ENCODE data around the gene AJAP1.

The AJAP1 gene

DNA sequence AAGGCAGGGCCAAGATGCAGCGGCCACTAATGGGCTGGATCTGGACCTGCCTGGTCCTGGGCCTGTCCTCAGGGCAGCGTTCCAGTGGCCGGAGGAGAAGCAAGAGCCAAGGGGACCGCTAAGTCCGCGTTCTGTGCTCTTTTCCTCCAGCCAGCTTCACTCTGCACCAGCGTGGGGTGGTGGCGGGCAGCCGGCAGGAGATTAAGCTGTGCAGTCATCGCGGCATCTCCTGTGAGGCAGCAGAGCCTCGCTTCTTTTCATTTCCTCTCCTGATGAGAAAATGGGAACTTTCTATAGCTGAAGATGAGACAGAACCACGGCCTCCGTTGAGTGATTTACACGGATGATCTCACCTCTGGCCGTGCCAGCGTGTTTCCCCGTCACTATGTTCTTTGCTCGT is 43.4 kb downstream of the AJAP1 start:
- H3K27ac ChIP-seq (ENCODE audit: low read length): no peak overlapping the region
- H3K9me3 ChIP-seq (ENCODE audit: control insufficient read depth in 1 of 2, low read length in 2 of 2): peaks cover 0 to 3% of the 10 kb centered on the region in 2 donors
- no peaks in the 10 kb centered on the region for H3K4me1 ChIP-seq (ENCODE audit: control insufficient read depth in 1 of 2, insufficient read depth in 2 of 2, low read length in 2 of 2)
- no peaks in the 10 kb centered on the region for H3K36me3 ChIP-seq (ENCODE audit: control insufficient read depth in 1 of 2, insufficient read depth in 2 of 2, low read length in 2 of 2)
- H3K27me3 ChIP-seq (ENCODE audit: low read depth, low read length): no peaks in the 10 kb centered on the region
- no peak overlapping the region for H3K4me3 ChIP-seq (ENCODE audit: low read depth in 1 of 2, low read length in 2 of 2)

DNA sequence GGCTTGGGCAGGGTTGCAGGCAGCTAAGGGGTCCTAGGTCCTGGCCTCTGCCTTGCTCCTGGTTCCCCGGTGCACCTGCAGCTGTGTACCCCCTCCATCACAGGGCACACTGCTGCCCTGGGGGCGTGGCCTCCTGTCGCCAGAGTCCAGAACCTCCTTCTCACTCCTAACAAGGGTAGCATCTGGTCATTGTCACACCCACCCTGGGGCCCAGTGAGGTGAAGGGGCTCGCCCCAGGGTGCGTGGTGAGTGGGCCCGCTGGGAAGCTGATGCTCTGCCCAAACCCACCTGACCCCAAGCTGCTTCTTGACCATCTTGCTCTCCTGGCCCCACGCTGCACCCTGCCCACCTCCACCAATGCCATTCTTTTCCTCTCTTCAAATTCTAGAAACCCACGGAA is 44.5 kb downstream of the AJAP1 start:
- Histone ChIP-seq H3K4me1 (ENCODE audit: control insufficient read depth in 1 of 2, insufficient read depth in 2 of 2, low read length in 2 of 2) (no peaks in the 10 kb centered on the region), H3K9me3 (ENCODE audit: control insufficient read depth in 1 of 2, low read length in 2 of 2) (peaks cover 0 to 3% of the 10 kb centered on the region in 2 donors), H3K4me3 (ENCODE audit: low read depth in 1 of 2, low read length in 2 of 2) (no peak overlapping the region), H3K27me3 (ENCODE audit: low read depth, low read length) (no peaks in the 10 kb centered on the region), H3K27ac (ENCODE audit: low read length) (no peak overlapping the region), H3K36me3 (ENCODE audit: control insufficient read depth in 1 of 2, insufficient read depth in 2 of 2, low read length in 2 of 2) (no peaks in the 10 kb centered on the region)

DNA sequence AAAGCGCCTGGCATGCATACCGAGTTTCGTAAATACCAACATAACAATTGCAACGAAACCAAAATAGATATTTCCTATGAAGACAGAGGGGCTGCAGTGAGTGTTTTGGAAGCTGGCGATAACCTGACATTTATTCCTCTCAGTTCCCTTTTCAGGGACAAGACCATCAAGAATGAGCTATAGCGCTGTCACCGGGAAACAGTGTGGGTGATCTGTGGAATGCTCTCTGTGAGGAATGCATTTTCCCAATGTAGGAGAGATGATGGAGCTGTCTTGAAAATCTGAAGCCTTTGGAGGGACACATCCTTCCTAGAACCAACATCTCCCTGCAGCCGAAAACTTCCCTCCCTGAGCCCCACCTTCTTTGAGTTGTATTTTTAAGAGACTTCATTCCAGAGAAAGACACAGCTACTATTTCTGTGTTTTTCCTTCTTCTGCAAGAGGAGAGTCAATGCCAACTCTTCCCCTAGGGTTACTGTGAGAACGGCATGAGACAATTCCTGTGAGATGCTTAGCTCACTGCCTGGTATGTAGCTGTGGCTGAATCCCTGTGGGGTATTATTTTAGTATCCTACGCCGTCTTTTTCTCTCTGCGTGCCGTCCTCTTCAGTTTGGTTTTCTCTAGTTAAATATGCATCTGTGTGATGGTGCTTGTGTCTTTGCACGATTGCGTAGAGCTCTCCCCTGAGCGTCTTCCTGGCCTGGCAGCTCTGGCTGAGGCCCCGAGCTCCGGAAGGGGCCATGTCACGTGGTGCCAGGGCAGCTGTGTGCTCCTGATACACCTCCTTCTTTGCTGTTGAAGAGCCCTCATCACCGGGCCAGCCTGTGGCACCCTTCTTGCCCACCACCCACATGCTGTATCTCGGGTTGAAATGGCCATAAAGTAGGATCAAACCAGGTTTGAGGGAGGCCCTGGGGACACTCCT is 45.2 kb downstream of the AJAP1 start:
- Histone ChIP-seq H3K4me1 (ENCODE audit: control insufficient read depth in 1 of 2, insufficient read depth in 2 of 2, low read length in 2 of 2) (no peaks in the 10 kb centered on the region), H3K27ac (ENCODE audit: low read length) (no peak overlapping the region), H3K9me3 (ENCODE audit: control insufficient read depth in 1 of 2, low read length in 2 of 2) (peaks cover 0 to 3% of the 10 kb centered on the region in 2 donors), H3K4me3 (ENCODE audit: low read depth in 1 of 2, low read length in 2 of 2) (no peak overlapping the region), H3K27me3 (ENCODE audit: low read depth, low read length) (no peaks in the 10 kb centered on the region), H3K36me3 (ENCODE audit: control insufficient read depth in 1 of 2, insufficient read depth in 2 of 2, low read length in 2 of 2) (no peaks in the 10 kb centered on the region)

DNA sequence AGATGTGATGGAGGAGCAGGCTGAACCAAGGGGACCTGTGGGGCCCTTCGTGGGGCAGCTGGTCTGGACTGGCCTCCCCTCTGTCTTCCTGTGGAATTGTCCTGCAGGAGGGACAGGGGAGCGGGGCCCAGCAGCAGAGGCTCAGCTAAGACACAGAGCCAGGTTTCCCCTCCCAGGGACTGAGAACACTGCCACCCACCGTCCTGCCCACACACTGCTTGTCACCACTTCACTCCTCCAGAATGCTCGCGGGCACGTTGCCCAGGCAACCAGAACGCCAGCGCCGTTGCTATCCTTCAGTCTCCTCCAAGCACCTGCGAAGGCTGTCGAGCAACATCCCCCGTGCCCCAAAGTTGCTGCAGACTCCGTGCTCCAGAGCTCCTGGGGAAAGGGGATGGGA is 46.4 kb downstream of the AJAP1 start:
- Histone ChIP-seq H3K27ac (ENCODE audit: low read length) (no peak overlapping the region), H3K4me3 (ENCODE audit: low read depth in 1 of 2, low read length in 2 of 2) (no peak overlapping the region), H3K27me3 (ENCODE audit: low read depth, low read length) (no peaks in the 10 kb centered on the region), H3K4me1 (ENCODE audit: control insufficient read depth in 1 of 2, insufficient read depth in 2 of 2, low read length in 2 of 2) (no peaks in the 10 kb centered on the region), H3K9me3 (ENCODE audit: control insufficient read depth in 1 of 2, low read length in 2 of 2) (no peaks in the 10 kb centered on the region), H3K36me3 (ENCODE audit: control insufficient read depth in 1 of 2, insufficient read depth in 2 of 2, low read length in 2 of 2) (no peaks in the 10 kb centered on the region)

DNA sequence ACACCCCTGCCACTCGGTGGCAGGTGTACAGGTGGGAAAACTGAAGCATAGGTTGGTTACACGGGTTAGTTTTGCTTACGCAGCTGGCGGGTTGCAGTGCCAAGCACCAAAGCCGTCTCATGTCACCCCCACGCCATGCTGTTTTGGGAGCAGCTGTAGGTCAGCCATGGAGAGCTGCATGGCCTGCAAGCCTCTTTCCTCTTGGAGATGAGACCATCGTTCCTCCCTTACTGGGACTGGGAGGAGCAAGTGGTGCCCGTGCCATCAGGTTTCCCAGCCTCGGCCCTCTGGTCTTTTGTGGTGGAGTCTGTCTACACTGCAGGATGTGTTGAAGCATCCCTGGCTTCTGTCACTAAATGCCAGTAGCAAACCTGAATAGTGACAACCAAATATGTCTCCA is 46.9 kb downstream of the AJAP1 start:
- Histone ChIP-seq H3K27ac (ENCODE audit: low read length) (no peak overlapping the region), H3K4me1 (ENCODE audit: control insufficient read depth in 1 of 2, insufficient read depth in 2 of 2, low read length in 2 of 2) (no peaks in the 10 kb centered on the region), H3K9me3 (ENCODE audit: control insufficient read depth in 1 of 2, low read length in 2 of 2) (no peaks in the 10 kb centered on the region), H3K27me3 (ENCODE audit: low read depth, low read length) (no peaks in the 10 kb centered on the region), H3K4me3 (ENCODE audit: low read depth in 1 of 2, low read length in 2 of 2) (no peak overlapping the region), H3K36me3 (ENCODE audit: control insufficient read depth in 1 of 2, insufficient read depth in 2 of 2, low read length in 2 of 2) (no peaks in the 10 kb centered on the region)

DNA sequence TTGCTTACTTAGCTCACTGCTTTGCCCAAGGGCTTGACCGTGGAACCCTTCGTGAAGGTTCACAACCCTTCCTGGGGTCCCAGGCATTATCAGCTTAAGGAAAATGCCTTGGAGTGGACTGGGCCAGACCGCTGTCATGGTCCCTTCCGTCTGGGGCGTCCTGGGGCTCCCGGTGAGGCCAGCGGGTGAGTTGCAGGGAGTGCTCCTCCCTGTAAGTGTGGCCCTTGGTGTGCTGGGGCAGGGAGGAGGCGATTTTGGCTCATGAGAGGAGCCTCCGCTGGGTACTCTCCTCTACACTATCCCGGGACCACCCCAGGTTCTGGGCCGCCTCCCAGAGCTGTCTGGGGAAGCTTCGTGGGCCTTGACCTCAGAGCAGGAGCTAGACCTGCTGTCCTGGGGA is 48.1 kb downstream of the AJAP1 start:
- Histone ChIP-seq H3K27ac (ENCODE audit: low read length) (no peak overlapping the region), H3K4me1 (ENCODE audit: control insufficient read depth in 1 of 2, insufficient read depth in 2 of 2, low read length in 2 of 2) (no peaks in the 10 kb centered on the region), H3K36me3 (ENCODE audit: control insufficient read depth in 1 of 2, insufficient read depth in 2 of 2, low read length in 2 of 2) (no peaks in the 10 kb centered on the region), H3K4me3 (ENCODE audit: low read depth in 1 of 2, low read length in 2 of 2) (no peak overlapping the region), H3K9me3 (ENCODE audit: control insufficient read depth in 1 of 2, low read length in 2 of 2) (no peaks in the 10 kb centered on the region), H3K27me3 (ENCODE audit: low read depth, low read length) (no peaks in the 10 kb centered on the region)

DNA sequence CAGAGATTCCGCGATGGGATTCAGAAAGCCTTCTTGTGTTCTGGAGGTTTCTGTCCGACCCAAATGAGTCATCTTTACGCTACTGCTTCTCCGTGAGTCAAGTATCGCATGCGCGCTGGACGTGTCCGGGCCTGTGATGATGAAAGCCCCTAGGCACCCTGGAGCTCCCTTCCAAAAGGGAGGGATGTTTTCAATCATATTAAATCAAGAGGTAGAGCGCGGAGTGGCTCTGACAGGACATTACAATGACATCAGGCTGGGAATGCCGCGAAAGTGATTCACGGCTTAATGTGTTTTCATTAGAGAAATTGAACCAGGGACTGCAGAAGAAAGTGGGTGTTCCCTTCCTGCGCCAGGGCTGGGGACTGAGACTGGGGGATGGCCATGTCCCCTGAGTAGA is 48.5 kb downstream of the AJAP1 start:
- Histone ChIP-seq H3K36me3 (ENCODE audit: control insufficient read depth in 1 of 2, insufficient read depth in 2 of 2, low read length in 2 of 2) (no peaks in the 10 kb centered on the region), H3K27me3 (ENCODE audit: low read depth, low read length) (no peaks in the 10 kb centered on the region), H3K4me1 (ENCODE audit: control insufficient read depth in 1 of 2, insufficient read depth in 2 of 2, low read length in 2 of 2) (no peaks in the 10 kb centered on the region), H3K4me3 (ENCODE audit: low read depth in 1 of 2, low read length in 2 of 2) (no peak overlapping the region), H3K27ac (ENCODE audit: low read length) (no peak overlapping the region), H3K9me3 (ENCODE audit: control insufficient read depth in 1 of 2, low read length in 2 of 2) (no peaks in the 10 kb centered on the region)

DNA sequence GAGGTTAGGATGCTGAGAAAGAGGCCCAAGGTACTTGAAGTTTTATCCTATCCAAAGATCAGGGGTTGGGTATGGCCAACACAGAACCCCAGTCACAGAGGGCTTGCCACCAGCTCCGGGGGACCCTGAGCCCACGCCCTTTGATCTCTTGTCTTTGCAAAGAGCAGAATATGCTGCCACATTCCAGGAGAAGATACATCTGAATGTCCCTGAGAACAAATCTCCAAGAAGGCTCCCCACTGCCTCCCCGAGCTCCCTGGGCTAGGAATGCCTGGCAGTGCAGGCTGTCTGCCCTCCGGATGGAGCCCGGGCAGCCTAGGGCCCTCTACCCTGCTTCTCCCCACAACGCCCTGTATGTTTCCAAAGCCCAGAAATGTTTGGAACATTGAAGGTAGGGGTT is 49.2 kb downstream of the AJAP1 start:
- Histone ChIP-seq H3K4me3 (ENCODE audit: low read depth in 1 of 2, low read length in 2 of 2) (no peak overlapping the region), H3K27me3 (ENCODE audit: low read depth, low read length) (no peaks in the 10 kb centered on the region), H3K9me3 (ENCODE audit: control insufficient read depth in 1 of 2, low read length in 2 of 2) (no peaks in the 10 kb centered on the region), H3K27ac (ENCODE audit: low read length) (no peak overlapping the region), H3K4me1 (ENCODE audit: control insufficient read depth in 1 of 2, insufficient read depth in 2 of 2, low read length in 2 of 2) (no peaks in the 10 kb centered on the region), H3K36me3 (ENCODE audit: control insufficient read depth in 1 of 2, insufficient read depth in 2 of 2, low read length in 2 of 2) (no peaks in the 10 kb centered on the region)

DNA sequence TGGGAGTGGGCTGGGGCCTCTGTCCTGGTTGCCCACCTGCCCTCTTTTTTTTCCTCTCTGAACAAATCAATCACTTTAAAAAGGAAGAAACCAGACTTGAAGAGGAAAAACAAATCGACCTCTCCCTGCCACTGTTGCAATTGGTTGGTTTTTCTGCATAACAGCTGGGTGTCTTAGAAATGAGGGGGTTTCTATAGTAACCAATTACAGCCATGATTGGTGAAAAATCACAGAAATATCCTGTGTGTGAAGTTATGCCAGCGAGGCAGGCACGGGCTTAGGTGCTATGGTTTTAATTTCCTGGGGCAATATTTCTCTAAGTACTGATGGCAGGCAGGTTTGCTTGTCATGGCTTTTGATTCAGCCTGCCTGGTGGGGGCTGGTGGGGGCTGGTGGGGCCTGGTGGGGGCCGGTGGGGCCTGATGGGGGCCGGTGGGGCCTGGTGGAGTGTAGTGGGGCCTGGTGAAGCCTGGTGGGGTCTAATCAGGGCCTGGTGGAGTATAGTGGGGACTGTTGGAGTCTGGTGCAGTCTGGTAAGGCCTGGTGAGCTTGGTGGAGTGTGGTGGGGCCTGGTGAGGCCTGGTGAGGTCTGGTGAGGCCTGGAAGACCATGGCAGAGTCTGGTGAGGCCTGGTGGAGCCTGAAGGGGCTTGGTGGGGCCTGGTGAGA is 54.6 kb downstream of the AJAP1 start:
- Histone ChIP-seq H3K4me1 (ENCODE audit: control insufficient read depth in 1 of 2, insufficient read depth in 2 of 2, low read length in 2 of 2) (peaks cover 0 to 7% of the 10 kb centered on the region in 2 donors), H3K9me3 (ENCODE audit: control insufficient read depth in 1 of 2, low read length in 2 of 2) (no peaks in the 10 kb centered on the region), H3K36me3 (ENCODE audit: control insufficient read depth in 1 of 2, insufficient read depth in 2 of 2, low read length in 2 of 2) (no peaks in the 10 kb centered on the region), H3K27ac (ENCODE audit: low read length) (no peak overlapping the region), H3K4me3 (ENCODE audit: low read depth in 1 of 2, low read length in 2 of 2) (no peak overlapping the region), H3K27me3 (ENCODE audit: low read depth, low read length) (peaks cover 8% of the 10 kb centered on the region)

DNA sequence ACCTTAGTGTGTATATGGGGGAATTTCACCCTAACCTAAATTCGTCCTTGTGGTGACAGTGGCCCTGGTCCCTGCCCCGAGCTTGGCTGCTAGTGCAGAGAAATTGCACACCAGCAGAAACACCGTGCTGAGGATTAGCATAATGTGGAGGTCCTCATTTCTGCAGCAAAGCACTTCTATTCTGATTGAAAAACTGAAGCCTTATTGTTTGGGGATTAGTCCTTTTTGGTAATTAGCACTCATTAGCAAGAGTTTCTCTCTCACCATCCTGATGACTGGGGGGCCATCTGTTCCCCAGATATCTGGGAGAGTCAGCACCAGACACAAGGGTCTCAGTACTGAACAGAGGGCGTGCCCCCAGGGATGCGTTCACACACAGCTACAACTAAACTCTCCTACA is 55.2 kb downstream of the AJAP1 start:
- peaks cover 8% of the 10 kb centered on the region for H3K27me3 ChIP-seq (ENCODE audit: low read depth, low read length)
- H3K27ac ChIP-seq (ENCODE audit: low read length): no peak overlapping the region
- peaks cover 0 to 7% of the 10 kb centered on the region in 2 donors for H3K4me1 ChIP-seq (ENCODE audit: control insufficient read depth in 1 of 2, insufficient read depth in 2 of 2, low read length in 2 of 2)
- peaks cover 0 to 2% of the 10 kb centered on the region in 2 donors for H3K9me3 ChIP-seq (ENCODE audit: control insufficient read depth in 1 of 2, low read length in 2 of 2)
- no peaks in the 10 kb centered on the region for H3K36me3 ChIP-seq (ENCODE audit: control insufficient read depth in 1 of 2, insufficient read depth in 2 of 2, low read length in 2 of 2)
- no peak overlapping the region for H3K4me3 ChIP-seq (ENCODE audit: low read depth in 1 of 2, low read length in 2 of 2)

DNA sequence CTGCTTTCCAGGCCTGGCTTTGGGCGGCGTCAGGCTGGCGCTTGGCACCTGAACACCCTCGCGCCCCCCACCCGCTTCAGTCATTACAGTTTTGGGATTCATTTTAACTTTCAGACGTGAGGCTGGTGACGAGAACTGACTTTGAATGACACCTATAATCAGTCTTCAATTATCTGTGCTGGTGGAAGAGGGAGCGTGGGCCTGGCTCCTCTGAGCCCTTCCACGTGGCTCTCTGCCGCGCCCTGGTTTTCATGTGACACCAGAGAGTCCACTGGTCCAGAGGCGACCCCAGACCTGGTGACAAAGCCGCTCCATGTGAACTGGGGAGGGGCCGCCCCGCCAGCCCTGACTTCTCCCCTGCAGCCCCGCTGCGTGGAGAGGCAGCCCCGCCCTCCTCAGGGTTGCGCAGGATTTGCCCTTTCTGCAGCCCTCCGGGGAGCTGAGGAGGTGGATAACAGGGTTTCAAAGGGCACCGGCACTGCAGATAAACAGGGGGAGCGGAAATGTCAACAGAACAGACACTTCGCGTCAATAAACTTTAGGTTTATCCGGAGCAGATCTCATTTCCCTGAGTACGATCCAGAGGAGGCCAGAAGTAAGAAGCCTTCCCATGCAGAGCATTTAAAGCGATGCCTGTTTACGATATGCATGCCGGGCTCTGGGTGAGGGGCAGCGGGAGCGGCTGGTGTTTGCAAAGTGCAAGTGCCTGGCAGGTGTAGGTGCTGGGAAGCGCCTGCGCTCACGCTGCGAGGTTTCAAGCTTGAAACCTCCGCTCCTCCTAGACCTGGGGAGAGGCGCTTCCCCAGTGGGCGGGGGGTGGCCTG is 56.4 kb downstream of the AJAP1 start:
- Histone ChIP-seq H3K27ac (ENCODE audit: low read length) (no peak overlapping the region), H3K4me3 (ENCODE audit: low read depth in 1 of 2, low read length in 2 of 2) (peak overlapping the region in 1 of 2 donors; percentile 21), H3K36me3 (ENCODE audit: control insufficient read depth in 1 of 2, insufficient read depth in 2 of 2, low read length in 2 of 2) (no peaks in the 10 kb centered on the region), H3K4me1 (ENCODE audit: control insufficient read depth in 1 of 2, insufficient read depth in 2 of 2, low read length in 2 of 2) (peaks cover 0 to 7% of the 10 kb centered on the region in 2 donors), H3K9me3 (ENCODE audit: control insufficient read depth in 1 of 2, low read length in 2 of 2) (peaks cover 2 to 5% of the 10 kb centered on the region in 2 donors), H3K27me3 (ENCODE audit: low read depth, low read length) (peaks cover 8% of the 10 kb centered on the region)
